ENCODE measurements around the gene CTXN3. TPM values are rescaled to one million over a fixed set of nuclear protein-coding genes. Genes with fewer than 3 reads are reported as not detected.

Gene CTXN3
- total RNA-seq, 2 donors from 2014 or later, result not detected

GRCh38 chr5:127666043-127666716 lies 17.3 kb downstream of the CTXN3 start:
- DNase-seq, result no peak
- Mint-ChIP-seq H3K4me3 (no peak overlapping the region), H3K27me3 (ENCODE audit: insufficient read depth) (no peaks in the 10 kb centered on the region), H3K36me3 (ENCODE audit: low read depth) (no peaks in the 10 kb centered on the region), H3K27ac (no peak overlapping the region), H3K9me3 (no peaks in the 10 kb centered on the region), H3K4me1 (no peaks in the 10 kb centered on the region)
- TF ChIP-seq CTCF (conservative IDR thresholded peaks at IDR 0.05), result no peak
- Histone ChIP-seq H3K27me3 (ENCODE audit: control insufficient read depth, insufficient read depth, low read length, poor library complexity, severe bottlenecking) (no peaks in the 10 kb centered on the region), H3K27ac (ENCODE audit: low read depth, low read length) (no peak overlapping the region), H3K4me1 (ENCODE audit: control insufficient read depth, insufficient read depth, low read length) (no peaks in the 10 kb centered on the region), H3K9ac (ENCODE audit: extremely low read depth, low read length, poor library complexity, severe bottlenecking) (no peak overlapping the region), H3K4me3 (ENCODE audit: low read length) (no peak overlapping the region), H3K36me3 (ENCODE audit: control insufficient read depth, insufficient read depth, low read length) (no peaks in the 10 kb centered on the region), H3K9me3 (ENCODE audit: control insufficient read depth, low read length) (no peaks in the 10 kb centered on the region)
- WGBS, 2 experiments (ENCODE audit: insufficient coverage in 1 of 2, insufficient read length in 1 of 2), result 89% methylated on average over 3 of the region's 3 CpGs; no CpG with 5 or more reads in 1 of the 2 experiments

- H3K36me3 ChIP-seq (ENCODE audit: control insufficient read depth, insufficient read depth, low read length), result no peaks in the 10 kb centered on the region
- H3K27me3 ChIP-seq (ENCODE audit: control insufficient read depth, insufficient read depth, low read length, poor library complexity, severe bottlenecking), result no peaks in the 10 kb centered on the region
- WGBS, 2 experiments (ENCODE audit: insufficient coverage in 1 of 2, insufficient read length in 1 of 2), result 84% methylated on average over 3 of the region's 3 CpGs; no CpG with 5 or more reads in 1 of the 2 experiments
- Mint-ChIP-seq H3K4me1 (no peaks in the 10 kb centered on the region), H3K4me3 (no peak overlapping the region), H3K9me3 (no peaks in the 10 kb centered on the region), H3K27me3 (ENCODE audit: insufficient read depth) (no peaks in the 10 kb centered on the region), H3K27ac (no peak overlapping the region), H3K36me3 (ENCODE audit: low read depth) (no peaks in the 10 kb centered on the region)
- H3K4me3 ChIP-seq (ENCODE audit: low read length), result no peak overlapping the region
- no peaks in the 10 kb centered on the region for H3K9me3 ChIP-seq (ENCODE audit: control insufficient read depth, low read length)
- no peak for DNase-seq
- no peaks in the 10 kb centered on the region for H3K4me1 ChIP-seq (ENCODE audit: control insufficient read depth, insufficient read depth, low read length)
- no peak overlapping the region for H3K9ac ChIP-seq (ENCODE audit: extremely low read depth, low read length, poor library complexity, severe bottlenecking)
- H3K27ac ChIP-seq (ENCODE audit: low read depth, low read length), result no peak overlapping the region
- TF ChIP-seq CTCF (conservative IDR thresholded peaks at IDR 0.05), result no peak
Observed at GRCh38 chr5:127667926-127668325, 19.0 kb downstream of the CTXN3 start.

GRCh38 chr5:127671218-127671617 lies 22.3 kb downstream of the CTXN3 start:
- no peaks in the 10 kb centered on the region for H3K4me1 ChIP-seq (ENCODE audit: control insufficient read depth, insufficient read depth, low read length)
- H3K9me3 ChIP-seq (ENCODE audit: control insufficient read depth, low read length), result no peaks in the 10 kb centered on the region
- H3K27me3 ChIP-seq (ENCODE audit: control insufficient read depth, insufficient read depth, low read length, poor library complexity, severe bottlenecking), result no peaks in the 10 kb centered on the region
- Mint-ChIP-seq H3K9me3 (no peaks in the 10 kb centered on the region), H3K36me3 (ENCODE audit: low read depth) (no peaks in the 10 kb centered on the region), H3K4me3 (no peak overlapping the region), H3K4me1 (no peaks in the 10 kb centered on the region), H3K27ac (no peak overlapping the region), H3K27me3 (ENCODE audit: insufficient read depth) (no peaks in the 10 kb centered on the region)
- no peak overlapping the region for H3K4me3 ChIP-seq (ENCODE audit: low read length)
- no peak for DNase-seq
- H3K27ac ChIP-seq (ENCODE audit: low read depth, low read length), result no peak overlapping the region
- H3K36me3 ChIP-seq (ENCODE audit: control insufficient read depth, insufficient read depth, low read length), result no peaks in the 10 kb centered on the region
- TF ChIP-seq CTCF (conservative IDR thresholded peaks at IDR 0.05), result no peak
- 90 to 96% methylated on average over 5 to 6 of the region's 6 CpGs for WGBS, 2 experiments (ENCODE audit: insufficient coverage in 1 of 2, insufficient read length in 1 of 2)
- no peak overlapping the region for H3K9ac ChIP-seq (ENCODE audit: extremely low read depth, low read length, poor library complexity, severe bottlenecking)

Data from endodermal cell (in vitro differentiated cells).